Measurements from ENCODE around the gene ARHGAP15. TPM values are rescaled to one million over a fixed set of nuclear protein-coding genes. Genes with fewer than 3 reads are reported as not detected.

The ARHGAP15 gene
- total and polyA plus RNA-seq, 12 donors: 1.3 to 7.7 (median 2.8) TPM

GRCh38 chr2:143710196-143710595 is 581.0 kb downstream of the ARHGAP15 start:
- Histone ChIP-seq H3K4me3 (no peak overlapping the region), H3K27ac (no peak overlapping the region), H3K4me1 (peaks cover 0 to 13% (median 0%) of the 10 kb centered on the region in 9 donors), H3K9me3 (peaks cover 0 to 21% (median 0%) of the 10 kb centered on the region in 11 donors), H3K36me3 (peaks cover 0 to 7% (median 0%) of the 10 kb centered on the region in 9 donors), H3K27me3 (no peaks in the 10 kb centered on the region)
- no peak for DNase-seq
- intact Hi-C loops (cut with DNase I): loop anchor here in 1 of 10 donors (10.0 kb wide), 1 partner anchor 275 kb away; no protein-coding TSS in a partner anchor
- TF ChIP-seq CTCF (IDR thresholded peaks at IDR 0.05): no peak
- WGBS, 2 donors: 84 to 91% methylated on average over 4 of the region's 4 CpGs
- ATAC-seq: no peak

GRCh38 chr2:143710879-143711278 is 581.7 kb downstream of the ARHGAP15 start:
- intact Hi-C loops (cut with DNase I): loop anchor here in 1 of 10 donors (10.0 kb wide), 1 partner anchor 276 kb away; no protein-coding TSS in a partner anchor
- Histone ChIP-seq H3K4me3 (no peak overlapping the region), H3K27ac (no peak overlapping the region), H3K9me3 (peaks cover 0 to 21% (median 0%) of the 10 kb centered on the region in 11 donors), H3K36me3 (peaks cover 0 to 7% (median 0%) of the 10 kb centered on the region in 9 donors), H3K27me3 (no peaks in the 10 kb centered on the region), H3K4me1 (peaks cover 0 to 13% (median 0%) of the 10 kb centered on the region in 9 donors)
- no peak for DNase-seq
- TF ChIP-seq CTCF (IDR thresholded peaks at IDR 0.05): no peak
- WGBS, 2 donors: 96 to 97% methylated on average over 2 of the region's 2 CpGs
- no peak for ATAC-seq

- Histone ChIP-seq H3K27ac (no peak overlapping the region), H3K9me3 (peaks cover 0 to 8% (median 0%) of the 10 kb centered on the region in 11 donors), H3K36me3 (no peaks in the 10 kb centered on the region), H3K4me1 (peaks cover 0 to 19% (median 10%) of the 10 kb centered on the region in 9 donors), H3K4me3 (no peak overlapping the region), H3K27me3 (no peaks in the 10 kb centered on the region)
- intact Hi-C loops (cut with DNase I): loop anchor here in 1 of 10 donors (10.0 kb wide), 1 partner anchor 282 kb away; no protein-coding TSS in a partner anchor
- DNase-seq: no peak
- no peak for ATAC-seq
- no peak for TF ChIP-seq CTCF (IDR thresholded peaks at IDR 0.05)
- WGBS, 2 donors: 36 to 59% methylated on average over 1 of the region's 1 CpG
Observed at GRCh38 chr2:143716522-143716921, 587.3 kb downstream of the ARHGAP15 start.

GRCh38 chr2:143717053-143717452 is 587.8 kb downstream of the ARHGAP15 start:
- WGBS, 2 donors: 17 to 18% methylated on average over 6 of the region's 6 CpGs
- no peak overlapping the region for H3K27ac ChIP-seq

More at GRCh38 chr2:143717053-143717452, 587.8 kb downstream of the ARHGAP15 start:
- no peak for DNase-seq
- ATAC-seq: no peak
- no peak for TF ChIP-seq CTCF (IDR thresholded peaks at IDR 0.05)
- intact Hi-C loops (cut with DNase I): loop anchor here in 1 of 10 donors (10.0 kb wide), 1 partner anchor 282 kb away; no protein-coding TSS in a partner anchor
- H3K4me3 ChIP-seq: peak overlapping the region in 6 of 10 donors; percentile 3 to 31 (median 16)
- no peaks in the 10 kb centered on the region for H3K36me3 ChIP-seq
- peaks cover 0 to 19% (median 10%) of the 10 kb centered on the region in 9 donors for H3K4me1 ChIP-seq
- H3K9me3 ChIP-seq: peaks cover 0 to 4% (median 0%) of the 10 kb centered on the region in 11 donors
- no peaks in the 10 kb centered on the region for H3K27me3 ChIP-seq

Measured in heart right ventricle (tissue), 16 donors.